WTC11 (cell line): ENCODE measurements around the gene ARHGEF37.

Source experiments
- CREM ChIP-seq: sonication (generic); formaldehyde crosslinking; IDR thresholded peaks from 2 replicates; pipeline ENCODE4 v1.8.1; 2022; ENCODE audit warnings: mild to moderate bottlenecking, missing genetic modification reagents, moderate library complexity
- IRF2 ChIP-seq: sonication (generic); formaldehyde crosslinking; IDR thresholded peaks from 2 replicates; pipeline ENCODE4 v1.8.0; 2022; ENCODE audit warnings: low read depth, missing genetic modification reagents, borderline replicate concordance
- MYBL2 ChIP-seq: sonication (generic); formaldehyde crosslinking; IDR thresholded peaks from 2 replicates; pipeline ENCODE4 v1.8.1; 2023; ENCODE audit warnings: mild to moderate bottlenecking, moderate library complexity, missing genetic modification reagents
- ZNF121 ChIP-seq: sonication (generic); formaldehyde crosslinking; IDR thresholded peaks from 2 replicates; pipeline ENCODE4 v1.8.0; 2023; ENCODE audit warnings: missing genetic modification reagents
- TF ChIP-seq, protein P1 (sequence below): fragments of 200-600 bp; IDR thresholded peaks from 2 replicates; pipeline ENCODE4 v1.8.0; 2022; ENCODE audit warnings: antibody characterized with exemption
- TF ChIP-seq, protein P2 (sequence below): sonication (generic); formaldehyde crosslinking; IDR thresholded peaks from 2 replicates; pipeline ENCODE4 v1.8.0; 2022; ENCODE audit warnings: mild to moderate bottlenecking, missing genetic modification reagents
- TF ChIP-seq, protein P3 (sequence below): sonication (generic); formaldehyde crosslinking; IDR thresholded peaks from 2 replicates; pipeline ENCODE4 v1.8.0; 2023; ENCODE audit warnings: missing genetic modification reagents, mild to moderate bottlenecking, borderline replicate concordance

DNA sequence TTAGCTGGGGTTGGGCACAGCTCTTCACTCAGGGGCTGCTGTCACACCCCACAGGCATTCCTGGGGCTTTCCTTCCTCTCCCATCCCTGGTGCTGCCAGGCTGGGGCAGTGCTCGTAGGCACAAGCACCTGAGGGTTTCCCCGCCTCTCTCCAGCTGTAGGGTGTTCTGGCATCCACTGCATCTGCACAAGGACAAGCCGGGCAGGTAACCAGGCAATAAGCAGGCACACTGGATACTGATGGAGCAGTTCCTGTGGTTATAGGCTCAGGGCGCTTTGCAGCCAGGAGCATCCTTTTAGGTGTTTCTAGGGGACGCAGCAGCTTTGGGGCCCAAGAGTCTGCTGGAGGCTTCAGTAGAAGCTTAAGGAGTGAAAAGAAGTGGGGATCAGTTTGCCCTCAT lies 56.8 kb downstream of the ARHGEF37 start:
- TF ChIP-seq, protein P1, sequence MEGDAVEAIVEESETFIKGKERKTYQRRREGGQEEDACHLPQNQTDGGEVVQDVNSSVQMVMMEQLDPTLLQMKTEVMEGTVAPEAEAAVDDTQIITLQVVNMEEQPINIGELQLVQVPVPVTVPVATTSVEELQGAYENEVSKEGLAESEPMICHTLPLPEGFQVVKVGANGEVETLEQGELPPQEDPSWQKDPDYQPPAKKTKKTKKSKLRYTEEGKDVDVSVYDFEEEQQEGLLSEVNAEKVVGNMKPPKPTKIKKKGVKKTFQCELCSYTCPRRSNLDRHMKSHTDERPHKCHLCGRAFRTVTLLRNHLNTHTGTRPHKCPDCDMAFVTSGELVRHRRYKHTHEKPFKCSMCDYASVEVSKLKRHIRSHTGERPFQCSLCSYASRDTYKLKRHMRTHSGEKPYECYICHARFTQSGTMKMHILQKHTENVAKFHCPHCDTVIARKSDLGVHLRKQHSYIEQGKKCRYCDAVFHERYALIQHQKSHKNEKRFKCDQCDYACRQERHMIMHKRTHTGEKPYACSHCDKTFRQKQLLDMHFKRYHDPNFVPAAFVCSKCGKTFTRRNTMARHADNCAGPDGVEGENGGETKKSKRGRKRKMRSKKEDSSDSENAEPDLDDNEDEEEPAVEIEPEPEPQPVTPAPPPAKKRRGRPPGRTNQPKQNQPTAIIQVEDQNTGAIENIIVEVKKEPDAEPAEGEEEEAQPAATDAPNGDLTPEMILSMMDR: no peak
- TF ChIP-seq CREM: no peak
- no peak for TF ChIP-seq MYBL2
- no peak for TF ChIP-seq IRF2 (CRISPR knock-in tag)
- TF ChIP-seq ZNF121: no peak
- TF ChIP-seq, protein P2, sequence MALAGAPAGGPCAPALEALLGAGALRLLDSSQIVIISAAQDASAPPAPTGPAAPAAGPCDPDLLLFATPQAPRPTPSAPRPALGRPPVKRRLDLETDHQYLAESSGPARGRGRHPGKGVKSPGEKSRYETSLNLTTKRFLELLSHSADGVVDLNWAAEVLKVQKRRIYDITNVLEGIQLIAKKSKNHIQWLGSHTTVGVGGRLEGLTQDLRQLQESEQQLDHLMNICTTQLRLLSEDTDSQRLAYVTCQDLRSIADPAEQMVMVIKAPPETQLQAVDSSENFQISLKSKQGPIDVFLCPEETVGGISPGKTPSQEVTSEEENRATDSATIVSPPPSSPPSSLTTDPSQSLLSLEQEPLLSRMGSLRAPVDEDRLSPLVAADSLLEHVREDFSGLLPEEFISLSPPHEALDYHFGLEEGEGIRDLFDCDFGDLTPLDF (CRISPR knock-in tag): no peak
- TF ChIP-seq, protein P3, sequence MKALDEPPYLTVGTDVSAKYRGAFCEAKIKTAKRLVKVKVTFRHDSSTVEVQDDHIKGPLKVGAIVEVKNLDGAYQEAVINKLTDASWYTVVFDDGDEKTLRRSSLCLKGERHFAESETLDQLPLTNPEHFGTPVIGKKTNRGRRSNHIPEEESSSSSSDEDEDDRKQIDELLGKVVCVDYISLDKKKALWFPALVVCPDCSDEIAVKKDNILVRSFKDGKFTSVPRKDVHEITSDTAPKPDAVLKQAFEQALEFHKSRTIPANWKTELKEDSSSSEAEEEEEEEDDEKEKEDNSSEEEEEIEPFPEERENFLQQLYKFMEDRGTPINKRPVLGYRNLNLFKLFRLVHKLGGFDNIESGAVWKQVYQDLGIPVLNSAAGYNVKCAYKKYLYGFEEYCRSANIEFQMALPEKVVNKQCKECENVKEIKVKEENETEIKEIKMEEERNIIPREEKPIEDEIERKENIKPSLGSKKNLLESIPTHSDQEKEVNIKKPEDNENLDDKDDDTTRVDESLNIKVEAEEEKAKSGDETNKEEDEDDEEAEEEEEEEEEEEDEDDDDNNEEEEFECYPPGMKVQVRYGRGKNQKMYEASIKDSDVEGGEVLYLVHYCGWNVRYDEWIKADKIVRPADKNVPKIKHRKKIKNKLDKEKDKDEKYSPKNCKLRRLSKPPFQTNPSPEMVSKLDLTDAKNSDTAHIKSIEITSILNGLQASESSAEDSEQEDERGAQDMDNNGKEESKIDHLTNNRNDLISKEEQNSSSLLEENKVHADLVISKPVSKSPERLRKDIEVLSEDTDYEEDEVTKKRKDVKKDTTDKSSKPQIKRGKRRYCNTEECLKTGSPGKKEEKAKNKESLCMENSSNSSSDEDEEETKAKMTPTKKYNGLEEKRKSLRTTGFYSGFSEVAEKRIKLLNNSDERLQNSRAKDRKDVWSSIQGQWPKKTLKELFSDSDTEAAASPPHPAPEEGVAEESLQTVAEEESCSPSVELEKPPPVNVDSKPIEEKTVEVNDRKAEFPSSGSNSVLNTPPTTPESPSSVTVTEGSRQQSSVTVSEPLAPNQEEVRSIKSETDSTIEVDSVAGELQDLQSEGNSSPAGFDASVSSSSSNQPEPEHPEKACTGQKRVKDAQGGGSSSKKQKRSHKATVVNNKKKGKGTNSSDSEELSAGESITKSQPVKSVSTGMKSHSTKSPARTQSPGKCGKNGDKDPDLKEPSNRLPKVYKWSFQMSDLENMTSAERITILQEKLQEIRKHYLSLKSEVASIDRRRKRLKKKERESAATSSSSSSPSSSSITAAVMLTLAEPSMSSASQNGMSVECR (CRISPR knock-in tag): no peak
